Anterior cingulate cortex (tissue), 58 donors: ENCODE results near the gene IQCK.
"Not testable (repeated sequence)": the region's sequence is repeated elsewhere in the genome, so short reads cannot be mapped to it uniquely, and the experiment has no call there.

Source experiments
- DNase-seq, 58 donors: peaks; one replicate each; lab custom pipeline; 2025; lab: John Stamatoyannopoulos, UW

The IQCK gene

GRCh38 chr16:19784183-19784736 is 66.2 kb downstream of the IQCK start:
- no peak for DNase-seq

GRCh38 chr16:19785081-19785480 is 67.0 kb downstream of the IQCK start:
- DNase-seq = peak in 1 of 58 donors; percentile 51

DNA sequence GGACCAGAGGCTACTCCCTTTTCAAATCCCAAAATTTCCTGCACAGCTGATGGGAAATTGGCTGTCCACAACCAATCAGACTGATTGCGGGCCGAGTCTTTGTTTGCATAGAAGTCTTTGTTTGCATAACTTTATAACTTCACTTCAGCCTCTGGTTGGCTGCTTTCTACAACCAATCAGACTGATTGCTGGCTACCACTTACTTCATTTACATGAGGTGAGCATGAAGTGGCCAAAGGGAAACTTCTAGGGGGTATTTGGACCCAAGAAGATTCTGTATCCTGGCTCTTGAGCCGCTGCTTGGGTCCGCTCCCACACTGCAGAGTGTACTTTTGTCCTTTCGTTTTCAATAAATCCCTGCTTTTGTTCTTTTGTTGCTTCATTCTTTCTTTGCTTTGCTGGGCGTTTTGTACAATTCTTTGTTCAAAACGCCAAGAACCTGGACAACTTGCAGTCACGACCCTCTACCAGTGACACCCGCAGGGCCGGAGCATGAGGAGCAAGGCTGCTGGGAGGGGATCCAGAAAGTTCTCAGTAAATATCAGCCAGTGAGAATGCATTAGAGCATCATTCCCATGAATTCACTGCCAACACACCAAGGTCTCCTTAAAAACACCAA is 67.5 kb downstream of the IQCK start:
- peak in 41 of 58 donors; percentile 8 to 86 (median 47) for DNase-seq

GRCh38 chr16:19801369-19801768 is 83.3 kb downstream of the IQCK start:
- not testable (repeated sequence) for DNase-seq

DNA sequence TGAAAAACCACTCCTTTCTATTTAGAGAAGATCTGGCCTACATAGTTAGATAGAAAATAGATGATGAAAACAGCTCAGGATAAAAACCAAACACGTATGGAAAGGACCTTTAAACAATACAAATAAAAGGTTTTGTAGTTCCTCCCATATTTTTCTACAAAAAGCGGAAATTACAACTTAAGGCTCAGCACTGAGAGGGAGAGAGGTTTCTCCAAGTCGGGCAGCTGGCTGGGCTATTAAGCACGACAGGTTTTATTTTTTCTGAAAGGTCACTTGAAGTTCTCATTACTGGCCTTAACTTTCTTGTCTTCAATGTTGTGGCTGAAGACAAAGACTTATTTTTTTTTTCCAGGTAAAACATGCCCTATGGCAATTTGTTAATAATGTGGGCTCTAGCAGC is 83.8 kb downstream of the IQCK start:
- not testable (repeated sequence) for DNase-seq

- no peak for DNase-seq
These were observed 84.5 kb downstream of the IQCK start for GRCh38 chr16:19802612-19803011.

DNA sequence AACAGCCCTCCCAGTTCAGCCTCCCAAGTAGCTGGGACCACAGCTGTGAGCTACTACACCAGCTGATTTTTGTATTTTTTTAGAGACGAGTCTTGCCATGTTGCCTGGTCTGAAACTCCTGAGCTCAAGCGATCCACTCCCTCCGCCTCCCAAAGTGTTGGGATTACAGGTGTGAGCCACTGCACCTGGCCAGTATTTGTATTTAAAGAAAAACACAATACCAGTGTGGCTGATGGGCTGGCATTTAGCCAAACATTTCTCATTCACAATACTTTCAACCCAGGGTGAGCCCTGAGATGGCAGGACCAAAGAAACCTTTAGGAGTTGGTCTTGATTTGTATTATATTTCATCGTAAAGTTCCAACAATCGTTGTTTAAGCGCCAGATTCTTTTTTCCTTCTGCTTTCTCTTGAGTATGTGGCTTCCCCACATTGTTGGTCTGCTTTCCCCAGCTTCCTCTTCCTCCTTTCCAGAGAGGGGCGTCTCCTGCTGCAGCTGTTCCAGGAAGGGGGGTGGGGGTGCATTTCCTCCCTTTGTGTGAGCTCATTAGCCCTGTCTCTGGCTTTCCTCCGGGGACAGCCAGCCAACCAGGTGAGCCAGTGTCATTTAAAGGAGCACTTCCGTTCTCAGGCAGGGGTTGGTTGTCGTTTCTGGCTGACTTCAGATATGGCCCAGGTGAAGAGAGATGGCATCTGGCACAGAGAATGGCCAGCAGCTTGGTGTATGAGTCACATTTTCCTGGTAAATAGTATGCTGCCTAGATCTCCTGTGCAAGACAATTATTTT is 86.7 kb downstream of the IQCK start:
- DNase-seq = peak in 2 of 58 donors; percentile 3 to 6

- DNase-seq = no peak
These were observed 87.5 kb downstream of the IQCK start for GRCh38 chr16:19805459-19806162.

DNA sequence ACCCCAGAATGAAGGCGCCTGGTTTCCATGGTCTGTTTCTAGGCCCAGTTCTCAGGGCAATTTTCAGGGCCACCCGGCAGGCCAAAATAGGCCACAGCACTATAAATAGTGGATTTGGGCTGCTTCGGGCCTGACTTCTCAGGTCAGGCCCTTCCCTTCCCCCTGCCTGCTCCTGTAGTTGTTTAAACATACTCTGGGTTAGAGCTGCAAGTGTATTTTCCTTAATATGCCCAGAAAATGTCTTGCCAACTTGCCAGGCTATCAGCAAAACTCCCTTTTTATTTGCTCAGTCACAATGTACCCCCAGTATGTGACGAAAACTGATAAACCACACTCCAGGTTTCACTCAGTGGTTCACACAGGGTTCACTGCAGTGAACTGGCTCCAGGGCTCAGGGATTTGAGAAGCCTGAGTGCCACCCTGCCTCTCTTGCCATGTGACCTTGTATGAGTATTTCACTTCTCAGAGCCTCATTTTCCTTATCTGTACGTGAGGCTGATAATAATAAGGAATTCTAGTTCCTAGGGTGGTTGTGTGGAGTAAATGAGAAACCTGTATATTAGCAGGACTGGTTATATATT is 90.1 kb downstream of the IQCK start:
- peak in 38 of 58 donors; percentile 3 to 73 (median 40) for DNase-seq

DNA sequence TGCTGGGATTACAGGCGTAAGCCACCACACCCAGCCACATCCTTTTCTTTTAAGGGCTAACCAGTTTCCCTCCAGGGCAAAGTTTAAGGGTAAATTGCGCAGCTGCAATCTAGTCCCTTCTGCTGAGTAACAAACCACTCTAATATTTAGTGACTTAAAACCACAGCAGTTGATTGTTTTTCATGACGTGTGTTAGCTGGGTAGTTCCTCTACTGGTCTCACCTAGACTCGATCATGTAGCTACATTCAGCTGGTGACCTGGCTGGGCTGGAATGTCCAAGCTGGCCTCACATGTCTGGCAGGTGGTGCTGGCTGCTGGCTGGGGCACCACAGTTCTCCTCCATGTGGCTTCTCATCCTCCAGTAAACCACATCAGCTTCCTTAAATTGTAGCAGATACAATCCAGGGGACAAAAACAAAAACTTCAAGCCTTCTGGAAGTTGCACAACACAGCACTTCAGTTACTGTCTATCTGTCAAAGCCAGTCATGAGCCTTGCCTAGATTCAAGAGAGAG is 91.1 kb downstream of the IQCK start:
- DNase-seq = peak in 3 of 58 donors; percentile 5 to 16 (median 15)

GRCh38 chr16:19809693-19810092 is 91.6 kb downstream of the IQCK start:
- DNase-seq = no peak

- no peak for DNase-seq
These were observed 93.0 kb downstream of the IQCK start for GRCh38 chr16:19810817-19811731.

- no peak for DNase-seq
These were observed 94.9 kb downstream of the IQCK start for GRCh38 chr16:19812986-19813385.

DNA sequence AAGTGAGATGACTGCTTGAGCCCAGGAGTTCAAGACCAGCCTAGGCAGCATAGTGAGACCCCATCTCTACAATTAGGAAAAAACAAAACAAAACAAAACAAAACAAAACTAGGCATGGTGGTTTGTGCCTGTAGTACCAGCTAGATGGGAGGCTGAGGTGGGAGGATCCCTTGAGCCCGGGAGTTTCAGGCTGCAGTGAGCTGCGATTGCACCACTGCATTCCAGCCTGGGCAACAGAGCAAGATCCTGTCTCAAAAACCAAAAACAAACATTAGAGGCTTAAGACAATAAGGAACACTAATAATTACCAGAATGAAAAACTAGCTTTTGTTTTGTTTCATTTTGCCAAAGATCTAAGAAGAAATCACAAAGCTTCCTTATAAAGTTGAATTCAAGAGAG is 97.3 kb downstream of the IQCK start:
- DNase-seq = no peak

DNA sequence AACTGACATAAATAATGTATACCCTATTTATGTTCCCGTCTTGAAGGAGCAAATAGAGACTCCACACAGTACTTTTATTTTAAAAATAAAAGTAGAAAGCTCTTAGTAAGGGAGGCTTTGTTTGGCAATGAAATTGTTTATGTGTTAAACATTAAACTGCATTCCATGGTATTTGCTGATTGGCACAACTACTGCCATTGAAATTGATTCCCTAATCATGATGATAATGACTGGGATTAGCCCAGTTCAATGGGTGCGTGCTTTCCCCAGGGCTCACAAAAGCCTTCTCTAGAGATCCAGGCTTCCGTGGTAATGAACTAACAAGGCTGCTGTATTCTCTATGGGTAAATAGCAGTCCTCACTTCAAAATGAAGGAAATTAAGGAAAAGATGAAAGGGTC is 99.1 kb downstream of the IQCK start:
- DNase-seq = no peak

DNA sequence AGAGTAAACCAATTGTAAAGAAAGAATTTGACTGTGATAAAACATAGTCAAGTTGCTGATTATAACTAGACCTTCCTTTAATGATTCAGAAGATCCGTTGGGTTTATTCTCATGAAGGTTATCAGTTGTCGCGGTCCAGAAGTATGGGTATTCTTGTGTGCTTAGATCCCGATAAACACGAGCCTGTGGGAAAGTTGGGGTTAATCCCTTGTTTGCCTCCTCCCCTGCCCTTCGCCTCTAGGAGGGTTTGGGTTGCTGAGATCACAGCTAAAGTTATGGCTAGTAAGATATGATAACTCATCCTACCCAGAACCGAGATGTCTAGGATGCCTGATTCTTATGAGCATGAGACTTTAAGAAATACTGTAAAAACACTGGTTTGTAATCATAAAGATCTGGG is 99.8 kb downstream of the IQCK start:
- DNase-seq = no peak

GRCh38 chr16:19822533-19822932 is 104.5 kb downstream of the IQCK start:
- DNase-seq = no peak

GRCh38 chr16:19823322-19823721 is 105.3 kb downstream of the IQCK start:
- DNase-seq = no peak

- no peak for DNase-seq
These were observed 106.1 kb downstream of the IQCK start for GRCh38 chr16:19824216-19824615.
